ENCODE data around the gene OR4B1.

The OR4B1 gene

DNA sequence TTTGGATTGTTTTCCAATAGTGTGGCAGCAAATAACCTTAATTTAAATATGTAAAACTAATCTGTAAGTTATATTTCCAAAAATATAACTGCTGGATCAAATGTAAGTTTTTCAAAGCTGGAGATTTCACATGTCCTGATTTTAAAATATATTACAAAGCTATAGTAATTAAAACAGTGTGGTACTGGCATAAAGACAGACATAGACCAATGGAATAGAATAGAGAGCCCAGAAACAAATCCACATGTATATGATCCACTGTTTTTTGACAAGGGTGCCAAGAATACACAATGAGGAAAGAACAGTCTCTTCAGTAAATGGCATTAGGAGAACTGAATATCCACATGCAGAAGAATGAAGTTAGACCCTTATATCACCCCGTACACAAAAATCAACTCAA is 32.3 kb downstream of the OR4B1 start:
- DNase-seq (ENCODE audit: extremely low read depth in 1 of 2, low read depth in 1 of 2): no peak

DNA sequence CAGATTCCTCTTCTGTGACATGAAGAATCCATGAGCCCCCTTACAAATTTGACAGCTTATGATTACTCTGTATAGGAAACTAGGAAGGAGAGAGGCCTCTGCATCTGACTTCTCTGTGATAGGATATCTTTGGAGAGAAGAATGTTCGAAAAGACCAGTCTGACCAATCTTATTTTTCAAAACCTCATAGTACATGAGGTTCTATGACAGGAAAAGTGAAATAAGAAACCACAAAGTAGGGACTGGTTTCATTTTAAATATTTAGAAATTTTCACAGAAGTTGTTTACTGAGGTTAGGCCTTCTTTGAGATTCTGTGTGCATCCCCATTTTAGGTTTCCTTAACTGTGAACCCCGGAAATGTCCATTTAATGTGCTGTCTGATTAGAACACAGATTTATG is 45.0 kb downstream of the OR4B1 start:
- no peak for DNase-seq (ENCODE audit: extremely low read depth in 1 of 2, low read depth in 1 of 2)

DNA sequence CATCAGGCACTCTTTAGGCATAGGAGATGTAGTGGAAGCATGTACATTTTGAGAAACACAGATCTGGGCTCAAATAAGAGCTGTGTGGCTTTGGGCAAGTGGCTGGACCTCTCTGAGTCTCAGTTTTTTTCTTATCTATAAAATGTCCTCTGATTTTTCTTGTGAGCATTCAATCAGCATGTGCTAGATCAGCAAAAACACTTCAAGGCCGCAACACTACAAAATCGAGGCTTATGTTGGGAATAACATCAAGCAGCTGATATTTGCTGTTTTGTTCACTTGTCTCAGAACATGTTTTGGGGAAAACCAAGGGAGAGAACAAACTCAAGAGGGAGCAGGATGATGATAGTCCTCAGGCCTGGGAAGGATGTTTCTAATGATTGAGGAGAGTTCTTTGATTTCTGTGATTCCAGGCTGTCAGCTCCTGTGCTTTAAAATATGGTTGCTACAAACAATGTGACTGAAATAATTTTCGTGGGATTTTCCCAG is 46.9 kb downstream of the OR4B1 start, which contains the start of gene OR4X1:
OR4X1 (plus strand) TSS at position 439 of the 489 bp plus-strand sequence; CDS start at position 439, 0 bp downstream.
- no peak for DNase-seq (ENCODE audit: extremely low read depth in 1 of 2, low read depth in 1 of 2)
